ENCODE results near the gene ZRSR2. TPM values are rescaled to one million over a fixed set of nuclear protein-coding genes. Genes with fewer than 3 reads are reported as not detected.
"Not testable (repeated sequence)": the region's sequence is repeated elsewhere in the genome, so short reads cannot be mapped to it uniquely, and the experiment has no call there.

Gene ZRSR2
- polyA plus RNA-seq, 3 donors: 16.4 to 20.7 (median 17.6) TPM

GRCh38 chrX:15781961-15782699, 8.2 kb upstream of the ZRSR2 start:
- DNase-seq (ENCODE audit: extremely low read depth in 1 of 11, low read depth in 9 of 11, low spot score in 4 of 11): no peak

GRCh38 chrX:15785176-15785750, 5.0 kb upstream of the ZRSR2 start:
- no peak for DNase-seq (ENCODE audit: extremely low read depth in 1 of 11, low read depth in 9 of 11, low spot score in 4 of 11)

- DNase-seq (ENCODE audit: extremely low read depth in 1 of 11, low read depth in 9 of 11, low spot score in 4 of 11): no peak
Measured at GRCh38 chrX:15786915-15787314, 3.4 kb upstream of the ZRSR2 start.

GRCh38 chrX:15790769-15791290, 546 bp downstream of the ZRSR2 start:
- peak in 6 of 11 donors; percentile 4 to 40 (median 8) for DNase-seq (ENCODE audit: extremely low read depth in 1 of 11, low read depth in 9 of 11, low spot score in 4 of 11)

- DNase-seq (ENCODE audit: extremely low read depth in 1 of 11, low read depth in 9 of 11, low spot score in 4 of 11): no peak
Measured at GRCh38 chrX:15797707-15798106, 7.4 kb downstream of the ZRSR2 start.

- no peak for DNase-seq (ENCODE audit: extremely low read depth in 1 of 11, low read depth in 9 of 11, low spot score in 4 of 11)
Measured at GRCh38 chrX:15804563-15804962, 14.3 kb downstream of the ZRSR2 start.

- DNase-seq (ENCODE audit: extremely low read depth in 1 of 11, low read depth in 9 of 11, low spot score in 4 of 11): no peak
Measured at GRCh38 chrX:15808254-15808653, 18.0 kb downstream of the ZRSR2 start.

- no peak for DNase-seq (ENCODE audit: extremely low read depth in 1 of 11, low read depth in 9 of 11, low spot score in 4 of 11)
Measured at GRCh38 chrX:15812192-15812938, 22.1 kb downstream of the ZRSR2 start.

- DNase-seq (ENCODE audit: extremely low read depth in 1 of 11, low read depth in 9 of 11, low spot score in 4 of 11): no peak
Measured at GRCh38 chrX:15813416-15813815, 23.1 kb downstream of the ZRSR2 start.

GRCh38 chrX:15814771-15815365, 24.6 kb downstream of the ZRSR2 start:
- DNase-seq (ENCODE audit: extremely low read depth in 1 of 11, low read depth in 9 of 11, low spot score in 4 of 11): no peak

- DNase-seq (ENCODE audit: extremely low read depth in 1 of 11, low read depth in 9 of 11, low spot score in 4 of 11): peak in 5 of 11 donors; percentile 1 to 11 (median 10)
Measured at GRCh38 chrX:15815779-15816437, 25.6 kb downstream of the ZRSR2 start.

- DNase-seq (ENCODE audit: extremely low read depth in 1 of 11, low read depth in 9 of 11, low spot score in 4 of 11): no peak
Measured at GRCh38 chrX:15816438-15816809, 26.1 kb downstream of the ZRSR2 start.

GRCh38 chrX:15816886-15817285, 26.6 kb downstream of the ZRSR2 start:
- no peak for DNase-seq (ENCODE audit: extremely low read depth in 1 of 11, low read depth in 9 of 11, low spot score in 4 of 11)

GRCh38 chrX:15820106-15821073, 30.1 kb downstream of the ZRSR2 start:
- no peak for DNase-seq (ENCODE audit: extremely low read depth in 1 of 11, low read depth in 9 of 11, low spot score in 4 of 11)

GRCh38 chrX:15822922-15823321, 32.6 kb downstream of the ZRSR2 start:
- DNase-seq (ENCODE audit: extremely low read depth in 1 of 11, low read depth in 9 of 11, low spot score in 4 of 11): no peak

GRCh38 chrX:15825936-15826335, 35.7 kb downstream of the ZRSR2 start:
- no peak for DNase-seq (ENCODE audit: extremely low read depth in 1 of 11, low read depth in 9 of 11, low spot score in 4 of 11)

- DNase-seq (ENCODE audit: extremely low read depth in 1 of 11, low read depth in 9 of 11, low spot score in 4 of 11): no peak
Measured at GRCh38 chrX:15829217-15829616, 38.9 kb downstream of the ZRSR2 start.

GRCh38 chrX:15831347-15831746, 41.1 kb downstream of the ZRSR2 start:
- not testable (repeated sequence) for DNase-seq (ENCODE audit: extremely low read depth in 1 of 11, low read depth in 9 of 11, low spot score in 4 of 11)
